ENCODE results near the gene MAP3K14. TPM values are rescaled to one million over a fixed set of nuclear protein-coding genes. Genes with fewer than 3 reads are reported as not detected.
A peak's percentile ranks its signal among the peaks of the same experiment; 100 is the strongest.

MAP3K14 gene
- total RNA-seq, 3 donors from 2014 or later: 76.3 to 88.2 (median 85.8) TPM

DNA sequence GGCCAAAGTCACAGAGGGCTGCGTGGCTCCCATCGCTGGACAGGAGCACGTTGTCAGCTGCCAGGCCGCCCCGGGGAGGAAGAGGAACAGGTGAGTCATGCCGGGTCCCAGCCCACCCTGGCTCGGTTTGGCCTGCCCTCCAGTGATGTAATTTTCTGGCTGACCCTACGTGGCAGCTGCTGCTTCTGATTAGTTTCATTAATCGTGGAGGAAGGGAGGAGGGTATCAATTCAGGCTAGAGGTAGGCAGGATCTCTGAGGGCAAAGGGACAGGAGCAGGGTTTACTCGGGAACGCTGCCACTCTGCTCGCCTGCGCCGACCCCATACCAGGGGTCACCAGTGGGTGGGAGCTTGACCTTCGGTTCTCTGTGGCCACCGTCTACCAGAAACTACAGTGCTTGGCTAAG is 43.3 kb downstream of the MAP3K14 start:
- Mint-ChIP-seq H3K4me3 (no peak overlapping the region), H3K36me3 (ENCODE audit: insufficient read depth) (peaks cover 19% of the 10 kb centered on the region), H3K9me3 (no peaks in the 10 kb centered on the region), H3K27me3 (ENCODE audit: low read depth) (no peaks in the 10 kb centered on the region), H3K4me1 (ENCODE audit: low read depth) (peaks cover 25% of the 10 kb centered on the region)
- DNase-seq: no peak
- ATAC-seq: no peak

DNA sequence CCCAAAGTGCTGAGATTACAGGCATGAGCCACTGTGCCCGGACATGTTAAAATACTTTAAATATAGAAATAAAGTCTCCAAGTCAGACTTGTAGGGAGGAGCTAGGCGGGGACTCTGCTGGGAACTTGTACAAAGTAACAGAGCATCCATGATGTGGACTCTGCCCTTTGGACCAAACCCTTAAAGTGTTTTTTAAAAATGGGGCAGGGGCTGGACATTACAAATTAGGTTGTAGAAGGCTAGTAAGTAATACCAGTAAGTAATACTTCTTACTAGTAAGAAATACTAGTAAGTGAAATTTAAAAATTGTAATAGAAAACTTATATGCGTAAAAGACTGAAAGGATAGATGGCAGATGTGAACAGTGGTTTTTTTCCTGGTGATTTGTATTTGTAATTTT is 45.2 kb downstream of the MAP3K14 start:
- H3K4me1 Mint-ChIP-seq (ENCODE audit: low read depth): peaks cover 15% of the 10 kb centered on the region
- H3K9me3 Mint-ChIP-seq: no peaks in the 10 kb centered on the region
- DNase-seq (no peak), ATAC-seq (no peak)
- H3K4me3 Mint-ChIP-seq: no peak overlapping the region
- peaks cover 26% of the 10 kb centered on the region for H3K36me3 Mint-ChIP-seq (ENCODE audit: insufficient read depth)
- H3K27me3 Mint-ChIP-seq (ENCODE audit: low read depth): no peaks in the 10 kb centered on the region

DNA sequence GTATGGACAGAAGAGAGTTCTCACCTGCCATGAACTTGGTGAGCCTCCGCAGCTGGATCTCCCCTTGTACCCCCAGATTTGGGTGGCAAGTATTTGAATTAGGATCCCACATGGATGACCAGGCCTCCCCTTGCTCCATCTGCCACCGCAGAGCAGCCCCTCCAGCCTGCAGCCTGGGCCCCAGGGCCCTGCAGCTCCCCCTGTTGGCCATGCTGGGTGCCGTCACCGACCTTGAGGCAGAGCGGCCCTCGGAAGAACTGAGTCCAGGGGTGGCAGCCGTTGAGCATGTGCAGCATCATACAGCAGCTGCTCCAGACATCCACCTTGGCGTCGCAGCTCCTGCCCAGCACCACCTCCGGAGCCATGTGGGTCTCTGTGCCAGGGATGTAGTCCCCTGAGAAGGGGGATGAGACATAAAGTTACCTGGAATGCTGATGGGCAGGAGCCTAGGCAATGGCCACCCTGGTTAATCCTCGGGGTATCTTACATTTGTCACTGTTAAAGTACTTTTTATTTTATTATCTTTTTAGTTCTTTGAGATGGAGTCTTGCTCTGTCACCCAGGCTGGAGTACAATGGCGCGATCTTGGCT is 45.9 kb downstream of the MAP3K14 start:
- peak; percentile 55 for DNase-seq
- ATAC-seq: peak; percentile 69 to 79
- Mint-ChIP-seq H3K9me3 (no peaks in the 10 kb centered on the region), H3K4me1 (ENCODE audit: low read depth) (peaks cover 15% of the 10 kb centered on the region), H3K36me3 (ENCODE audit: insufficient read depth) (peaks cover 30% of the 10 kb centered on the region), H3K4me3 (no peak overlapping the region), H3K27me3 (ENCODE audit: low read depth) (no peaks in the 10 kb centered on the region)

- Mint-ChIP-seq H3K9me3 (no peaks in the 10 kb centered on the region), H3K4me3 (no peak overlapping the region), H3K36me3 (ENCODE audit: insufficient read depth) (peaks cover 30% of the 10 kb centered on the region), H3K4me1 (ENCODE audit: low read depth) (peaks cover 15% of the 10 kb centered on the region), H3K27me3 (ENCODE audit: low read depth) (no peaks in the 10 kb centered on the region)
- ATAC-seq (peak; percentile 58 to 69), DNase-seq (no peak)
Observed at GRCh38 chr17:45269912-45270311, 46.9 kb downstream of the MAP3K14 start.

DNA sequence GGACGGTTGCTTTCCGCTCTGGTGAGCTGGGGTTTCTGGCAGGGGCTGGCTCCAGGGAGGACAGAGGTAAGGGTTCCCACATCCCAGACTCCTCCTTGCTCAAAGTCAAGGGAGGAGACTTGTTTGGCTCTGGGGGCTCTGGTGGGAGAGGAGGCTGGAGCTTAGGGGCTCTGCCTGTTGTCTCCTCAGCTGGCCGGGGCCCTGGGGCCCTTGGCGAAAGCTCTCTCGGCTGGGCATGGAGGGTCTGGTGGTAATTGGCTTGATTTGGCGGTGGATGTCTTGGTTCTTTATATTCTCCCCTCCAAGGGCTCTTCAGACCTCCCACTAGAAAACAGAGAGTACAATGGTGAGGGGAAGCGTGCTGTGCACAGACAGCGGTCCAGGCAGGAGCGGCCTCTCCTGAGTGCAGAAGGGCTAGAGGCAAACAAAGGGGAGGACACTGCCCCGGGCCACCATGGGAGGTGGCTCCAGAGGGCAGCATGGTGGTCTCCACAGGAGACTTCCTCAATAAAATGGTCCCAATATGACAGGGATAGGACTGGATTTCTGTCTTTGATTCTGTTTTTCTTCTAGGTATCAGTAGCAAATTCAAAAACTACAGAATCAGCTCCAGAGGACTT is 49.3 kb downstream of the MAP3K14 start:
- peaks cover 21% of the 10 kb centered on the region for H3K36me3 Mint-ChIP-seq (ENCODE audit: insufficient read depth)
- no peak overlapping the region for H3K4me3 Mint-ChIP-seq
- no peaks in the 10 kb centered on the region for H3K9me3 Mint-ChIP-seq
- no peak for DNase-seq
- no peaks in the 10 kb centered on the region for H3K27me3 Mint-ChIP-seq (ENCODE audit: low read depth)
- peaks cover 25% of the 10 kb centered on the region for H3K4me1 Mint-ChIP-seq (ENCODE audit: low read depth)
- no peak for ATAC-seq

- Mint-ChIP-seq H3K36me3 (ENCODE audit: insufficient read depth) (peaks cover 19% of the 10 kb centered on the region), H3K27me3 (ENCODE audit: low read depth) (no peaks in the 10 kb centered on the region), H3K4me1 (ENCODE audit: low read depth) (peaks cover 31% of the 10 kb centered on the region), H3K4me3 (no peak overlapping the region), H3K9me3 (no peaks in the 10 kb centered on the region)
- ATAC-seq (no peak), DNase-seq (no peak)
Observed at GRCh38 chr17:45266372-45266926, 50.4 kb downstream of the MAP3K14 start.

GRCh38 chr17:45265821-45266220 is 51.0 kb downstream of the MAP3K14 start:
- ATAC-seq (no peak), DNase-seq (no peak)
- Mint-ChIP-seq H3K9me3 (no peaks in the 10 kb centered on the region), H3K4me3 (no peak overlapping the region), H3K27me3 (ENCODE audit: low read depth) (no peaks in the 10 kb centered on the region), H3K4me1 (ENCODE audit: low read depth) (peaks cover 30% of the 10 kb centered on the region), H3K36me3 (ENCODE audit: insufficient read depth) (peaks cover 19% of the 10 kb centered on the region)

GRCh38 chr17:45264988-45265387 is 51.8 kb downstream of the MAP3K14 start:
- no peaks in the 10 kb centered on the region for H3K9me3 Mint-ChIP-seq
- no peak overlapping the region for H3K4me3 Mint-ChIP-seq
- DNase-seq (no peak), ATAC-seq (no peak)
- H3K4me1 Mint-ChIP-seq (ENCODE audit: low read depth): peaks cover 28% of the 10 kb centered on the region
- no peaks in the 10 kb centered on the region for H3K27me3 Mint-ChIP-seq (ENCODE audit: low read depth)
- peaks cover 19% of the 10 kb centered on the region for H3K36me3 Mint-ChIP-seq (ENCODE audit: insufficient read depth)

- Mint-ChIP-seq H3K27me3 (ENCODE audit: low read depth) (no peaks in the 10 kb centered on the region), H3K4me3 (no peak overlapping the region), H3K9me3 (no peaks in the 10 kb centered on the region), H3K4me1 (ENCODE audit: low read depth) (peaks cover 24% of the 10 kb centered on the region), H3K36me3 (ENCODE audit: insufficient read depth) (peaks cover 19% of the 10 kb centered on the region)
- ATAC-seq (no peak), DNase-seq (no peak)
Observed at GRCh38 chr17:45264430-45264829, 52.4 kb downstream of the MAP3K14 start.

- Mint-ChIP-seq H3K9me3 (no peaks in the 10 kb centered on the region), H3K27me3 (ENCODE audit: low read depth) (no peaks in the 10 kb centered on the region), H3K4me1 (ENCODE audit: low read depth) (peaks cover 25% of the 10 kb centered on the region), H3K36me3 (ENCODE audit: insufficient read depth) (peaks cover 11% of the 10 kb centered on the region), H3K4me3 (no peak overlapping the region)
- DNase-seq (no peak), ATAC-seq (no peak)
Observed at GRCh38 chr17:45263477-45263860, 53.4 kb downstream of the MAP3K14 start.

DNA sequence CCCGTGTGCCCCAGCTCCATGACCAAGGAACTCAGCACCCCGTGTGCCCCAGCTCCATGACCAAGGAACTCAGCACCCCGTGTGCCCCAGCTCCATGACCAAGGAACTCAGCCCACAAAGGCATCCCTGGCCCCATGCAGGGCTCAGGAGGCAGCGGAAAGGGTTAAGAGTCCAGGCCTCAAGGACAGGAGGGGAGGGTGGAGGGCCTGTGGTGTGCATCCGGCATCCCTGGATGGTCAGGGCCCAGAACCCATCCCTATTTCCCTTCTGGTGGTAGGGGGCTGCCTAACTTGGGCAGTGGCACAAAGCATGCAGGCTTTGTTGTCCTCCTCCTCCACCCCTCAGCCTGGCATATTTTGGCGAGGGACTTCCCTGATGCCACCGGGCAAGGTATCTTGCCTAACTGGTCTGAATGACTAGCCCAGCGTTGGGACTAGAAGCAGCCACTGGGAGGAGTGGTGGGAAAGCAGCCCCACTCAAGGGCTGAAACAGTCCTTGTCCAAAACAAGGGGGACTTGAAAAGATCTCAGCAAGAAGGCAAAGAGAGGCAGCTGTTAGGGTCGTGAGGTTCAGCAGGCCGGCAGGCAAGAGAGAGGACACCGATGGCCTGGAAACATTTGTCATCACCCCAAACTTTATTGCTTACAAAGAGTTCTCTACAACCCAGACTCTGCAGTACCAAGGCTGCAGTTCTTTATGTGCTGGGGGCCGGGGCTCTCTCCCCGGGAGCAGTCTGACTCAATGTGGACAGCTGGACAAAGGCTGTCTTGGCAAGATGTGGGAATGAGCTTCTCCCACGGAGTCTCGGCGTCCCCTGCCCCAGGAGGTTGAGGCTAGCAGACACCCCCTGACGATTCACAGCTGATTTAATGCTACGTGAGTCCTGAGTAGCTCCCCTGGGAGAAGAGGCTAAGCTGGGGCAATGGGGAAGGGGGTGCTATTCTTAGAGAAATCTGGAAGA is 54.0 kb downstream of the MAP3K14 start:
- no peaks in the 10 kb centered on the region for H3K9me3 Mint-ChIP-seq
- DNase-seq: no peak
- no peaks in the 10 kb centered on the region for H3K27me3 Mint-ChIP-seq (ENCODE audit: low read depth)
- H3K4me1 Mint-ChIP-seq (ENCODE audit: low read depth): peaks cover 29% of the 10 kb centered on the region
- peak in 1 of 2 donors; percentile 24 for ATAC-seq
- peak overlapping the region; percentile 80 for H3K4me3 Mint-ChIP-seq
- peaks cover 7% of the 10 kb centered on the region for H3K36me3 Mint-ChIP-seq (ENCODE audit: insufficient read depth)

DNA sequence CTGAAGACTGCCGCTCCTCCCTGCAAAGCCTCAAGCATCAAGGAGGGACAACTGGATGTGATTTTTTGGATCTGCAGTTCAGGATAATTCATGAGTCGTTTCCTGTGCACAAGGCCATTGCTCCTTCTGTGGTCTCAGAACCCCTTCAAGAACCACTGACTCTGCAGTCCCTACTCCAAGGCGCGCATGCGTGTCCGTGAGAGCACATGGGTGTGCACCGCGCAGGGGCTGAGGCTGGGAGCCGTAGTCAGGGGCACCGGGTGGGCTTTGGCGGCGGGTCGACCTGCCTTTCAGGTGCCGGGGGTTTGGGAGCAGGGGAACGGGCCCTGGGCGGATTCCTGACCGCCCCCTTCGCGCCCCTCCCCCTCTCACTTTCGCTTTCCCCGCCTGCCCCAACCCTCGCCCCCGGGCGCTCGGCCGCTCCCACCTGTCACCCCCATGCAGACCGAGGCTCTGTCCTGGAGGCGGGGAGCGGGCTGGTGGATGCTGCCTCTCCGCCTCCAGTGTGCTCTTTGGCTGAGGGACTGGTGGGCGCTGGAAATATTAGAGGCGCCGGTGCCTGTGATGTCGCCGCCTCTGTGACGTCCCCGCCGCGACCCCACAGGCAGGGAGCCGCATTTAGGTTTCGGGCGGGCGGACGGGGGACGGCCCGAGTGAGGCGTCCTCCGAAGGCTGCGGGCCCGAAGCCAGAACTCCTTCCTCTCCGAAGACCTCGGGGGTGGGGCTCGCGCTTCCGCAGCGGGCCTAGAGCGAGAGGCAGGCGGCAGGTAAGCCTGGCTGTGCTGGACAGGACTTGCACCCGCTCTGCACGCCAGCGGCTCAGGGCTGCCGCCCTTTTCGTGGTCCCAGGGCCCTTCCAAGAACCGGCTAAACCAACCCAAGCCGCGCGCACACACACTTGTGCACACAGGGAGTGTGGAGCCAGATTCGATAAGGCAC is 55.0 kb downstream of the MAP3K14 start, which contains the start of gene SPATA32:
TSS of gene SPATA32 (minus strand) at position 518 of the 939 bp plus-strand sequence. CDS start at position 440, 78 bp downstream.
- H3K4me1 Mint-ChIP-seq (ENCODE audit: low read depth): peaks cover 38% of the 10 kb centered on the region
- H3K4me3 Mint-ChIP-seq: peak within 1 kb of the TSS; percentile 80
- peaks cover 4% of the 10 kb centered on the region for H3K36me3 Mint-ChIP-seq (ENCODE audit: insufficient read depth)
- DNase-seq: peak; percentile 58
- no peaks in the 10 kb centered on the region for H3K27me3 Mint-ChIP-seq (ENCODE audit: low read depth)
- peak; percentile 76 to 78 for ATAC-seq
- H3K9me3 Mint-ChIP-seq: no peaks in the 10 kb centered on the region

GRCh38 chr17:45260204-45260783 is 56.5 kb downstream of the MAP3K14 start:
- H3K27me3 Mint-ChIP-seq (ENCODE audit: low read depth): no peaks in the 10 kb centered on the region
- H3K9me3 Mint-ChIP-seq: no peaks in the 10 kb centered on the region
- ATAC-seq (no peak), DNase-seq (no peak)
- peaks cover 50% of the 10 kb centered on the region for H3K4me1 Mint-ChIP-seq (ENCODE audit: low read depth)
- no peaks in the 10 kb centered on the region for H3K36me3 Mint-ChIP-seq (ENCODE audit: insufficient read depth)
- H3K4me3 Mint-ChIP-seq: no peak overlapping the region
